Measurements from ENCODE around the gene HS6ST1.

DNA sequence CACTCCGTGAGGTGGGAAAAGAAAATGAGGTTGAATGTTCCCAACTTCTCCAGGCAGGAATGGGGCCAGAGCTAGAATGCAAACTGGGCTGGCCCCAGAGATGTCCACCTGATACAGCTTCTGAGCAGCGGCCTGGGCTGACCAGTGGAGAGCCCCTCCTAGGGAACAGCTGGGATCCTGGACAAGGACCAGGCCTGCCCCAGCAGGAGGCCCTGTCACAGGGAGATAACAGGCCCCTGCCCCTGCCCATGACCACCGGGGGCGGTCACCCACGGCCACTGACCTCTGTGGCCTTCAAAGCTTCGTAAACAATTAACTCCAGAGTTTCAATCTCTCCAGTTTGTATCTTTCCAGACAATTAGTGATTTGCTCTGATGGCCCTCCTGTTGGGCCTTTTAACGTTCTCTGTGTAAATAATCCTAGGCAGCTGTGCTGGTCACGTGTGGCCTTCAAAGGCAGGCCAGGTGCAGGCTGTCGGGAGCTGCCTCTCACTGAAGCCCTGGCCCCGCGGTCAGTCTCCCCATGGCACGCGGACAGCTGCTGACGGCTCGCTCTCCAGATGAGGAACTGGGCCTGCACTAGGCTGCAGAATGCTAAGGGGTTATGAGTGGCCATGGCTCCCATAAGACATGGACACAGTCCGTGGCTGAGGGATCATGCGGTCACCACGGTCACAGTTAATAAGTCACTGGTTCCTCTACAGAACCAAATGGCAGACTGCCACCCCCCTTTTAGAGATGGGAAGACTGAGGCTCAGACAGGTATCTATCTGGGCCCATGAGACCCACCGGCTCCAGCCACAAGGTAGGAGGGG lies 9.2 kb downstream of the HS6ST1 start:
- TF ChIP-seq POLR2A (IDR thresholded peaks at IDR 0.05) = peak in 1 of 2 donors; percentile 42
- TF ChIP-seq, protein P1, sequence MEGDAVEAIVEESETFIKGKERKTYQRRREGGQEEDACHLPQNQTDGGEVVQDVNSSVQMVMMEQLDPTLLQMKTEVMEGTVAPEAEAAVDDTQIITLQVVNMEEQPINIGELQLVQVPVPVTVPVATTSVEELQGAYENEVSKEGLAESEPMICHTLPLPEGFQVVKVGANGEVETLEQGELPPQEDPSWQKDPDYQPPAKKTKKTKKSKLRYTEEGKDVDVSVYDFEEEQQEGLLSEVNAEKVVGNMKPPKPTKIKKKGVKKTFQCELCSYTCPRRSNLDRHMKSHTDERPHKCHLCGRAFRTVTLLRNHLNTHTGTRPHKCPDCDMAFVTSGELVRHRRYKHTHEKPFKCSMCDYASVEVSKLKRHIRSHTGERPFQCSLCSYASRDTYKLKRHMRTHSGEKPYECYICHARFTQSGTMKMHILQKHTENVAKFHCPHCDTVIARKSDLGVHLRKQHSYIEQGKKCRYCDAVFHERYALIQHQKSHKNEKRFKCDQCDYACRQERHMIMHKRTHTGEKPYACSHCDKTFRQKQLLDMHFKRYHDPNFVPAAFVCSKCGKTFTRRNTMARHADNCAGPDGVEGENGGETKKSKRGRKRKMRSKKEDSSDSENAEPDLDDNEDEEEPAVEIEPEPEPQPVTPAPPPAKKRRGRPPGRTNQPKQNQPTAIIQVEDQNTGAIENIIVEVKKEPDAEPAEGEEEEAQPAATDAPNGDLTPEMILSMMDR (IDR thresholded peaks at IDR 0.05) = no peak

All from adrenal gland (tissue), 5 donors.